WTC11 (cell line): Measurements from ENCODE around the gene OPA1.

ENCODE experiments used
- CTCF ChIP-seq: fragments of 200-600 bp; IDR thresholded peaks from 2 replicates; pipeline ENCODE4 v1.8.0; 2022; ENCODE audit warnings: antibody characterized with exemption
- E2F1 ChIP-seq: sonication (generic); formaldehyde crosslinking; IDR thresholded peaks from 2 replicates; pipeline ENCODE4 v1.8.0; 2022; ENCODE audit warnings: mild to moderate bottlenecking, missing genetic modification reagents
- EMX1 ChIP-seq: fragments of 250-450 bp; sonication (Bioruptor Pico); IDR thresholded peaks from 2 replicates; pipeline ENCODE4 v1.8.0; 2021; ENCODE audit warnings: mild to moderate bottlenecking
- ESRRA ChIP-seq: sonication (generic); formaldehyde crosslinking; IDR thresholded peaks from 2 replicates; pipeline ENCODE4 v1.8.1; 2022; ENCODE audit warnings: mild to moderate bottlenecking, missing genetic modification reagents, borderline replicate concordance
- NR1H2 ChIP-seq: sonication (generic); formaldehyde crosslinking; IDR thresholded peaks from 2 replicates; pipeline ENCODE4 v1.9.0; 2021; ENCODE audit warnings: mild to moderate bottlenecking, moderate library complexity, missing genetic modification reagents
- TCF7 ChIP-seq: sonication (generic); formaldehyde crosslinking; IDR thresholded peaks from 2 replicates; pipeline ENCODE4 v1.8.0; 2022; ENCODE audit warnings: mild to moderate bottlenecking, low read depth, missing genetic modification reagents, moderate library complexity
- TEAD4 ChIP-seq: sonication (generic); formaldehyde crosslinking; IDR thresholded peaks from 2 replicates; pipeline ENCODE4 v1.8.0; 2022; ENCODE audit warnings: mild to moderate bottlenecking, missing genetic modification reagents

GRCh38 chr3:193711166-193711485, 118.1 kb downstream of the OPA1 start:
- no peak for TF ChIP-seq CTCF
- TF ChIP-seq NR1H2 = no peak
- no peak for TF ChIP-seq TCF7 (CRISPR knock-in tag)
- TF ChIP-seq ESRRA (CRISPR knock-in tag) = no peak
- no peak for TF ChIP-seq TEAD4 (CRISPR knock-in tag)
- TF ChIP-seq E2F1 (CRISPR knock-in tag) = no peak
- TF ChIP-seq EMX1 (CRISPR knock-in tag) = no peak
